ENCODE data around the gene FAM241A.

GRCh38 chr4:112128452-112128851, 16.8 kb upstream of the FAM241A start:
- TF ChIP-seq ZNF780A (CRISPR knock-in tag; IDR thresholded peaks at IDR 0.05), result no peak
- TF ChIP-seq NFYB (IDR thresholded peaks at IDR 0.05; ENCODE audit: extremely low read depth, insufficient read length), result no peak
- TF ChIP-seq YY1 (IDR thresholded peaks at IDR 0.05; ENCODE audit: borderline replicate concordance in 1 of 3, control insufficient read depth in 1 of 3, extremely low read depth in 1 of 3, insufficient read depth in 3 of 3, insufficient read length in 1 of 3, insufficient replicate concordance in 2 of 3, low read depth in 1 of 3, low read length in 2 of 3), result no peak
- no peak for TF ChIP-seq BRCA1 (IDR thresholded peaks at IDR 0.05)
- no peak for TF ChIP-seq BRCA1 (CRISPR knock-in tag; IDR thresholded peaks at IDR 0.05)
- TF ChIP-seq, protein P1, sequence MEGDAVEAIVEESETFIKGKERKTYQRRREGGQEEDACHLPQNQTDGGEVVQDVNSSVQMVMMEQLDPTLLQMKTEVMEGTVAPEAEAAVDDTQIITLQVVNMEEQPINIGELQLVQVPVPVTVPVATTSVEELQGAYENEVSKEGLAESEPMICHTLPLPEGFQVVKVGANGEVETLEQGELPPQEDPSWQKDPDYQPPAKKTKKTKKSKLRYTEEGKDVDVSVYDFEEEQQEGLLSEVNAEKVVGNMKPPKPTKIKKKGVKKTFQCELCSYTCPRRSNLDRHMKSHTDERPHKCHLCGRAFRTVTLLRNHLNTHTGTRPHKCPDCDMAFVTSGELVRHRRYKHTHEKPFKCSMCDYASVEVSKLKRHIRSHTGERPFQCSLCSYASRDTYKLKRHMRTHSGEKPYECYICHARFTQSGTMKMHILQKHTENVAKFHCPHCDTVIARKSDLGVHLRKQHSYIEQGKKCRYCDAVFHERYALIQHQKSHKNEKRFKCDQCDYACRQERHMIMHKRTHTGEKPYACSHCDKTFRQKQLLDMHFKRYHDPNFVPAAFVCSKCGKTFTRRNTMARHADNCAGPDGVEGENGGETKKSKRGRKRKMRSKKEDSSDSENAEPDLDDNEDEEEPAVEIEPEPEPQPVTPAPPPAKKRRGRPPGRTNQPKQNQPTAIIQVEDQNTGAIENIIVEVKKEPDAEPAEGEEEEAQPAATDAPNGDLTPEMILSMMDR (IDR thresholded peaks at IDR 0.05 in 2 of 3, conservative IDR thresholded peaks at IDR 0.05 in 1 of 3; ENCODE audit: insufficient read depth in 2 of 3, low read depth in 1 of 3, low read length in 3 of 3), result no peak
- no peak for TF ChIP-seq ZNF609 (CRISPR knock-in tag; IDR thresholded peaks at IDR 0.05; ENCODE audit: borderline replicate concordance)
- TF ChIP-seq ZC3H8 (IDR thresholded peaks at IDR 0.05), result no peak
- no peak for TF ChIP-seq RFX5 (IDR thresholded peaks at IDR 0.05; ENCODE audit: low read depth, low read length)
- TF ChIP-seq TAF1 (IDR thresholded peaks at IDR 0.05; ENCODE audit: control insufficient read depth, extremely low read depth, insufficient read depth, low read length, severe bottlenecking), result no peak
- TF ChIP-seq E2F4 (CRISPR knock-in tag; IDR thresholded peaks at IDR 0.05; ENCODE audit: low read depth), result no peak
- no peak for TF ChIP-seq GTF2F1 (IDR thresholded peaks at IDR 0.05; ENCODE audit: low read depth, low read length)

All from K562 (cell line).